Measurements from ENCODE around the gene IL6ST.

DNA sequence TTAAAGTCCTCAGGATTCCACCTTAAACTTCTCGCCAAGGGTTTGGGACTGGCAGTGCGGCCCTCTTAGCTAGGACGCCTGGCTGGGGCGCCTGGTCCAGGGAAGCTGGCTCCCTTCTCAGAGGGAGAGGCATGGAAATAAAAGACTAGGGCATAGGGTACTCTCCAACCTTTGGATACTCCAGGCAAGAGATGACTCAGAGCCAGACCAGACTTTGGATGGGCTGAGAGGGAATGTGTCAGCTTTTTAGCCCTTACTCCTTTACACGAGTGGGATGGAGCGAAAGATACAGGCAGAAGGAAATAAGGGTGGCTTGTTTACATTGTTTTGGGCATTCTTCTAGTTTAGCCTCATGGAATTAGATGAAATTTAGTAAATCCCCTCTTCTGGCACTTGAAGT lies 95.4 kb downstream of the IL6ST start:
- TF ChIP-seq EZH2 (IDR thresholded peaks at IDR 0.05; ENCODE audit: borderline replicate concordance, low read depth, low read length, severe bottlenecking), result no peak
- TF ChIP-seq, protein P1, sequence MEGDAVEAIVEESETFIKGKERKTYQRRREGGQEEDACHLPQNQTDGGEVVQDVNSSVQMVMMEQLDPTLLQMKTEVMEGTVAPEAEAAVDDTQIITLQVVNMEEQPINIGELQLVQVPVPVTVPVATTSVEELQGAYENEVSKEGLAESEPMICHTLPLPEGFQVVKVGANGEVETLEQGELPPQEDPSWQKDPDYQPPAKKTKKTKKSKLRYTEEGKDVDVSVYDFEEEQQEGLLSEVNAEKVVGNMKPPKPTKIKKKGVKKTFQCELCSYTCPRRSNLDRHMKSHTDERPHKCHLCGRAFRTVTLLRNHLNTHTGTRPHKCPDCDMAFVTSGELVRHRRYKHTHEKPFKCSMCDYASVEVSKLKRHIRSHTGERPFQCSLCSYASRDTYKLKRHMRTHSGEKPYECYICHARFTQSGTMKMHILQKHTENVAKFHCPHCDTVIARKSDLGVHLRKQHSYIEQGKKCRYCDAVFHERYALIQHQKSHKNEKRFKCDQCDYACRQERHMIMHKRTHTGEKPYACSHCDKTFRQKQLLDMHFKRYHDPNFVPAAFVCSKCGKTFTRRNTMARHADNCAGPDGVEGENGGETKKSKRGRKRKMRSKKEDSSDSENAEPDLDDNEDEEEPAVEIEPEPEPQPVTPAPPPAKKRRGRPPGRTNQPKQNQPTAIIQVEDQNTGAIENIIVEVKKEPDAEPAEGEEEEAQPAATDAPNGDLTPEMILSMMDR (IDR thresholded peaks at IDR 0.05; ENCODE audit: borderline replicate concordance, extremely low read depth, low read length, poor library complexity, severe bottlenecking), result no peak
